RKO (cell line): Measurements from ENCODE around the gene BRD3.
"Not testable (repeated sequence)": the region's sequence is repeated elsewhere in the genome, so short reads cannot be mapped to it uniquely, and the experiment has no call there.

Experiments used
- DNase-seq: peaks from one replicate; pipeline ENCODE4 v3.0.0-alpha.2; 2016; ENCODE audit warnings: low spot score

Gene BRD3

GRCh38 chr9:133993635-133994253, 74.1 kb downstream of the BRD3 start:
- no peak for DNase-seq

DNA sequence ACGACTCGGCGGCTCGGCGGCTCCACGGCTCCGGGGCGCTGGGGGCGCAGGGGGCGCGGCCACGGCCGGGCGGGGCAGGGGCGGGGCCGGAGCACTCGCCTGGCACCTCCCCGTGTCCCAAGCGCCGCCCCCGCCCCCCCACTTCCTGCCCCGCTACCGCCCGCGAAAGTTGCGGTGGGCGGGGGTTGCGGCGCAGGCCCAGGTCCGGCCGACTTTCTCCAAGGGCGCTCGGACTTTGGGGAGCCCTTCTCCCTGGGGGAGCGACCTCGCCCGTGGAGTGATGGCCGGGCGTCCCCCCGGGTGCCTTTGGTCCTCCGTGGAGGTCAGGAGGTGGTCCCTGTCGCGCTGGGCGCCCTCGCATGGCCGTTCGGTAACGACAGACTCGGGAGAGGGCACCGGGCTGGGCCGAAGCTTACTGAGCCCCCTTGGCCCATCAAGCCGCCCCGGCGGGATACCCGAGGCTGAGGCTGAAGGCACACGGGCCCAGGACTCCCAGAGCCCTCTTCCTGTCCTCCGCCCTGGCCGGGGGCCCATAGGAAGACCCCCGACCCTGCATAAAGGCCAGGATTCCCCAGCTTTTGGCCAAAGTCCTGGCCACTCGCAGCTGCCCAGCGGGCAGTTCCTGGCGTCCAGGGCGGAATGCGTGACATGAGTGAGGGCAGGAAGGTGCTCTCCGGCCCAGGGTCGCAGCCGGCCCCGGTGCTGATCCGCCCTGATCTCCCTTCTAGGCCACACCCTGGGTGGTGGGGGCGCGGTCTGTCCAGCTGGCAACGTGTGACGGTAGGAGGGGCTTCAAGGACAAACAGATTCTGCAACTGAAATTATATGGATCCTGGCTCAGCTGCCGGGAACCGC, 74.8 kb downstream of the BRD3 start:
- peak; percentile 95 for DNase-seq

DNA sequence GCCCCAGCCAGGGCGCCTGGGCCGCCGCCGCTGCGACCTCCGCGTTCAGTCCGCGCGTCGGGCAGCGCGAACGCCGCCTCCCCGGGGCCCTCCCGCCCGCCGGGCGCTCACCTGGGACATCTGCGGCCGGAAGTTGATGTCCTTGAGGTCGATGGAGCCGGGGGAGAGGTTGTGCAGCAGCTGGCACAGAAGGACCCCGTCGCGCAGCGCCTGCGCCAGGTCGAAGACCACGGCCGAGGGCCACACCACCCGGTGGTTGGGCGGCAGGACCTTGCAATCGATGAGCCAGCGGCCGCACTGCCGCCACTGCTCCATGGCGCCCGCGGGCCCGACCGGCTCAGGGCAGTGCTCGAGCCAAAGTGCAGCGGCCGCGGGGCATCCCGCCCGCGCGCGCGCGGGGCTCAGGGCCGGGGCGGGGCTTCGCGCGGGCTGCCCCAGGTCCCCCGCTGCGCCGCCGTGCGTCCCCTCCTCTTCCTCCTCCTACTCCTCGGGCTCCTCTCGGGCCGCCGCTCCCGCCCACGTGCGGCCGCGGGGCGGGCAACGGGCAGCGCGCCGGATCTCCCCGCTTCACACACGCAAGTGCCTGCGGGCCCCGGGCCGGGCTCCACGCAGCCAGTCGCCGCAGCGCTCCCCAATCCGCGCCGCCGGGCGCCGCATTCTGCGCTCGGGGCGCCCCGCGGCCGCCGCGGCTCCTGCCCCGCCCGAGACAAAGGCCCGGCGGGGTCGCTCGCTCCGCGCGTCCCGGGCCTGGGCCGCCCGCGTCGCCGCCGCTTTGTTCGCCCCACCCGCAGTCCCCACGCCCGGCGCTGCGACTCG, 75.7 kb downstream of the BRD3 start, which contains the start of gene VAV2:
Gene VAV2 (minus strand): TSS at position 361 of the 816 bp plus-strand sequence. CDS start 46 bp downstream, at position 315.
- DNase-seq: peak; percentile 84

- peak; percentile 35 for DNase-seq
Measured at GRCh38 chr9:133991214-133991921, 76.5 kb downstream of the BRD3 start.

DNA sequence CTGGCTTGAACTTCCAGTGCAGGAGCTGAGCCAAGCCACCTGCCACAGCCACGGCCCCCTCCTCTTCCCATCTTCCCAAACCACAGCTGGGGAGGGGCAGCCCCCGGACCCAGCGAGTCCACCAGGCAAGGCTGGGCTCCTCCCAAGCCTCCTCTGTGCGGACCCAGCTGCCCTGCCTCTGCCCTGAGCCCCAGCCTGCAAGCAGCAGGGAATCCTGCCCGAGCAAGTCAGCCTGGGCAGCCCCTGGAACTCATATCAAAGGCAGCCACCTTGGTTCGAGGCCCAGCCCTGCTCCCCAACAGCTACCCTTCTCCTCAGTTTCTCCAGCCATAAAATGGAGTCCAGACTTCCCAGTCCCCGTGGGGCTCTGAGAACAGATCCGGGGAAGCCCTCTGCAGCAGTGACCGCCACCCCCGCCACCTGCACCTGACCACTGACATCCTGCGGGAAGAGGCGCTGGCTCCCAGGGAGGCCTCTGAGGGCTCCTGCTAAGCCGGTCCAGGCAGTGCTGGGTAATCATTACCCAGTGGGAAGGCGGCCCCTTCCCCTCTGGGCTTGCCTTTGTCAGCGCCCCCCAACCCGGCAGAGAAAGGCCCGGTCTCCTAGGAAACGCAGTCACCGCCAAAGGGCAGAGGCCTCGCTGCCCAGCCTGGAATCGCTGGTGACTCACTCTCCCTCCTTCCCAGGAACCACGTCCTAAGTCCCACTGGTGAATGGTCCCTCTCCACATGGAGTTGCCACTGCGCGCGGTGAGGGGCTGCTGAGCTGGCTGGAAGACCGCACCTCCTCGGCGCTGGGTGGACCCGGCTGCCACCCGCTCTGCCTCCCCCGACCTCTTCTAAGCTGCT, 77.2 kb downstream of the BRD3 start:
- peak; percentile 94 for DNase-seq

- no peak for DNase-seq
Measured at GRCh38 chr9:133989625-133990365, 78.0 kb downstream of the BRD3 start.

- DNase-seq: not testable (repeated sequence)
Measured at GRCh38 chr9:133988771-133989170, 79.1 kb downstream of the BRD3 start.

- DNase-seq: no peak
Measured at GRCh38 chr9:133987946-133988665, 79.7 kb downstream of the BRD3 start.

DNA sequence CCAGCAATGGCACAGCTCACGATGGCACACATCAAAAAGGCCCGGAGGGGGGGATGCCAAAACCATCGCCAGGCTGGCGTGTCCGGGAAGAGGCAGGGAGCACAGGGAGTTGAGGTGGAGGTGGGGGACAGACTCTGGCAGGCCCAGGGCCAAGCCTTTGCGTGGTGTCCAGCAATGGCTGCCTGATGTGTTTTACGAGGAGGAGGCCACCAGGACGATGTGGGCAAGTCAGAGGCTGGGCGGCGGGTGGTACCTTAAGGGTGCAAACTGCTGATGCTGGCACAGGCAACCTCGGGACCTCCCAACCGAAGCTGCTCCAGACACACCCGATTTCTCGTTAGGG, 80.4 kb downstream of the BRD3 start:
- no peak for DNase-seq

DNA sequence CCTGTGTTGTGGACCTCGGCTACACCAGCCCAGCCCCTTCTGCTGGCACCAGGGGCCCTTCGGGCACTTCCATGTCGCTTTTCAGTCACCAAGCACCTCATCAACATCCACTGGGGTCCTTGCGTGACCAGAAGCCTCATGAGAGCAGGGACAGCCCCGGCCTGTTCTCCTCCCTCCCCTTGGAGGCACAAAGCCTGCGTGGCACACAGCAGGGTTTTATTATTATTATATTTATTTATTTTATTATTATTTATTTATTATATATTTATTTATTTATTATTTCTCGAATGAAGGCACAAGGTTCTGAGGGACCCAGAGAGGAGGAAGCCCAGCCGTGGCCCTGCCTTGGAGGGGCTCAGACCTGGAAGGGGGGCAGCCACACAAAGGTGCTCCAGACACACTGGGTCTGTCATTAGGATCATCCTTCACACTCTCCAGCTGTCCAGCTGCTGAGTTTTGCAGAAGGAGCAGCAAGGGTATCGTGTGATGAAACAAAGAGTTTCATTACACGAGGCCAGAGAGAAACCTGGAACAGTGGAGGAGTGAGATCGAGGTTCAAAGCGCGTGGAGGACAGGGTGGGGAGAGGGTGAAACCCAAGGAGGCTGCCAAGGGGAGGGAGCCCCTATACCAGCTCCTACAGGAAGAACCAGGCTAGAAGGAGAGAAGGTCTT, 80.9 kb downstream of the BRD3 start:
- no peak for DNase-seq

DNA sequence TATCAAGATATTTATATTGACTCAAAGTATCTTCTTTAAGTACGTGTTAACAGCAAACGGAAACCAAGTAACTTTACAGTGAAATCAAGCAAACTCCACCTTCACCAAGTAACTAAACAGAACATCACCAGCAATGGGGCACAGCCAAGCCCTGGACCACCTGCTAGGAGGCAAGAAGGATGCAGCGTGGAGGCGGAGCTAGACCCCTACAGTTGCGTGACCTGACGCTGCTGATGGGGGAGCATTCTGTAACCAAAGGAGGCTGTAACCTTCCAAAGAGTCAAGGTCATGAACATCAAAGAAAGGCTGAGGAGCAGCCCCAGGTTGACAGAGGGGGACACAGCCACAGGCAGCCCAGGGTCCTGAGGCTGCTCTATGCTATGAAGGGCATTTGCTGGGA, 81.8 kb downstream of the BRD3 start:
- no peak for DNase-seq

DNA sequence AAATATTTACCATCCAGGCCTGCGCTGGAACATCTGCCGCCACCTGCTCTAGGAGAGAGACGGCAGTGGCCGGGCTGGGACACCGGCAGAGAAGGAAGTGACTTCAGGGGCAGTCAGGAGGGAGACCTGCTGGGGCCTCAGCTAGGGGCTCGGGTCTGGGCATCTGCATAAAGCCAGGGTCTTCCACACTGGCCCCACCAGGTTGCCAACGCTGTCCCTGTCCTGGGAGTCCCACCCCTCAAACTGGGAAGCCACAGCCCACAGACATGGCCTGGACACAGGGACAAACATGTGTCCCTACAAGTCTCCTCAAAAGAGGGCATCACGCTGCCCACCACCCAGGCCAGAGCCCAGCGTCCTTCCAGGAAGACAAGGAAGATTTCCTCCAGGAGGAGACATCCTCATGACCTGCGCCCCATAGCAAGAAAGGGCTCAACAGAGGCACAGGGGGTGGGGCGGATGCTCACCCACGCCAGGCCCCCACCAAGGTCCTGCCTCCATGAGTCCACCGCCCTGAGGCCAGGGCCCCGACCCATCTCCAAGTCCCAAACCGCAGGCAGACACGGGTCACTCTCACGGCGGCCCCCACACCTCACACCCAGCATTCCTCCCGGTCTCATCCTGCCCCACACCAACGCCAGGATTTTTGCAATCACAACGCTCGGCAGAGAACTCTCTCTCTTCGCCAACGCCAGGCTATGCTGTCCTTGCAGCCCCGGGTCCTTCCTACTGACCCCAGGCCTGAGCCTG, 84.7 kb downstream of the BRD3 start:
- DNase-seq: no peak

DNA sequence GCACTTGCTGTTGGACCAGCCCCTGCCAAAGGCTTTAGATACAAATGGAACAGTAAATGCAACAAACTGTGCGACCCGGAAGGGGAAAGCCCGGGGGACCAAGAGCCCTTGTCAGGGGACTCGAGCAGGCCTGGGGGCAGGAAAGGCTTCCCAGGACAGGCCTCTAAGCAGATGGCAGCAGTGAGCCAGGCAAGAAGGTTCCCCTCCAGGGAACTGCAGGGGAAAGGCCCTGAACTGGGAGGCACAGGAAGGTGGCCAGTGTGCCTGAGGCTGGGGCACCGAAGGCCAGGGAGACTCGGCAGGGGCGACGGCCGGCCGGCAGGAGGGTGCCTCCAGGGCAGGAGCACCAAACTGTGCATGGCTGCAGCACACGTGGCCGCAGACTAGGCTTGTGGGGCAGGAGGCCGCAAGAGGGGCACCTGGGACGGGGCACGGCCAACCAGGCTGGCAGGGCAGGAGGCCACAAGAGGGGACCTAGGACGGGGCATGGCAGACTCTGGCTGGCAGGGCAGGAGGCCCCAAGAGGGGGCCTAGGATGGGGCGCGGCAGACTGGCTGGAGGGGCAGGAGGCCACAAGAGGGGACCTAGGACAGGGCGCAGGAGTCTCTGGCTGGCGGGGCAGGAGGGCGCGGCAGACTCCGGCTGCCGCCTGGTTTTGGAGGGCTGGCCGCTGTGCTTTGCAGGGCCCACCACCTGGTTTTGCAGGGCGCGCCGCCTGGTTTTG, 85.7 kb downstream of the BRD3 start:
- DNase-seq: no peak

GRCh38 chr9:133981589-133981957, 86.3 kb downstream of the BRD3 start:
- no peak for DNase-seq

DNA sequence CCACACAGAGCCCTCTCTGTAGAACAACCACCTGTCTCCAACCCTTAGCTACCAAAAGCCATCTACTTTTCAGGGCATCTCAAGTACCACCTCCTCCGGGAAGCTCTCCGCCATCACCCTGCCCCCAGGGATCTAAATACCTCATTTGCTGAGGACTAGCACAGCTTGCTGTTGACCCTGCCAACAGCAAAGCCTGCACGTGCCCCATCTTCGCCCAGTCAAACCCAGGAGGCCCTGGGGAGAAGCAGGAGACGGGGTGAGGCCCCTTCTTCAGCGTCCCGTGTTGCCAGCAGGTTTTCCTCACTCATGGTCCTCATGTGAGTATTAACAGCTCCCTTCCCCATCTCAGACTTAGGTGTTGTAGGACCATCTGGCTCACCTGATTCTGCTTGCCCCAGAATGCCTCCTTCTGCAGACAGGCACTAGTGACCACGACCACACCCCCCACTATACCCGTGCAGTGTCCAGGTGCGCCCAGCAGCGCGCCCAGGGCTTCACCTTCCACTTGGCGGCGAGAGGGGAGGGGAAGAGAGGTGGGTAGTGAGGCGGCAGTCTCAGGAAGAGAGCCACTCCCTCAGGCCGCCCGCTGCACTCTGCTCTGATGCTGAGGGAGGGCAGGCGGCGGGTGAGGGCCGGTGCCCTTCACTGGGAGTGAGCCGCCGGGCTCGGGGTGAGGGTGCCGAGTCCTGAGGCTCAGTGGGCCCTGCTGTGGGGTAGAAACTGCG, 86.8 kb downstream of the BRD3 start:
- no peak for DNase-seq
